HTERT RPE-1 (cell line): ENCODE measurements around the gene TMC6.
"Not testable (repeated sequence)": the region's sequence is repeated elsewhere in the genome, so short reads cannot be mapped to it uniquely, and the experiment has no call there.

ENCODE experiments used
- in situ Hi-C: fragments of 300-500 bp; cut with MboI; formaldehyde crosslinking; loops from 4 replicates; pipeline ENCODE4 v1.14.3; 2020; ENCODE audit warnings: low sequenced_read_pairs

Gene TMC6

DNA sequence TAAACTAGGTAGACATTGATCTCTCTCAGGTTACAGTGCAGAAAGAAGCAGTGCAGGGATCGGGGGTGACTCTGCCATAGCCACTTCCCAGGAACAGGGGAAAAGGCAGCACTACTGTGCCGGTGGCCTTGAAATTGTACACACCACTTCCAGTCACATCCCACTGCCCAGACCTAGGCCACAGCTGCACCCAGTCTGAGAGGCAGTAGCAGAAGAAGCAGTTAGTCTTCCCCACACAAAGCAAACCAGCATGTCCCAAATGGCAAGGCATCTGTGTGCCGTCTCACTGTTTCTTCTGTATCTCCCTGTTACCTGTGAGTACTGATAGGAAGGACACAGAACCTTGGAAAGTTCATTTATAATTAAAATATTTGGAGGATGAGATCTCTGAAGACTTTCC is 47.0 kb downstream of the TMC6 start:
- in situ Hi-C loops, result no loop called here

DNA sequence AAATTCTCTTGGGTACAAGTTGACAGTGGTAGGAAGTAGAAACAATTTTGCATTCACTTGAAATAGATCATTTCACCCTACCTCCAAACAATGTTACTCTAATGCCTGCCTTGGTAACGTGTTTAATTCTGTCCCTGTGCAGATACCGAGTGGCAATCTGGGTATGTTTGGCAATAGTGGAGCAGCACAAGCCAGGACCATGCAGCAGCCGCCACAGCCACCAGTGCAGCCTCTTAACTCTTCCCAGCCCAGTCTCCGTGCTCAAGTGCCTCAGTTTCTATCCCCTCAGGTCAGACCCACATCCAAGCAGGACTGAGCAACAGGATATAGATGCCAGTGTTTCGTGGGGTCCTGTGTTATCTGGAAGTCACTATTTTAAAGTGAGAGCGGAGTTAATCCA is 49.3 kb downstream of the TMC6 start:
- in situ Hi-C loops, result no loop called here

DNA sequence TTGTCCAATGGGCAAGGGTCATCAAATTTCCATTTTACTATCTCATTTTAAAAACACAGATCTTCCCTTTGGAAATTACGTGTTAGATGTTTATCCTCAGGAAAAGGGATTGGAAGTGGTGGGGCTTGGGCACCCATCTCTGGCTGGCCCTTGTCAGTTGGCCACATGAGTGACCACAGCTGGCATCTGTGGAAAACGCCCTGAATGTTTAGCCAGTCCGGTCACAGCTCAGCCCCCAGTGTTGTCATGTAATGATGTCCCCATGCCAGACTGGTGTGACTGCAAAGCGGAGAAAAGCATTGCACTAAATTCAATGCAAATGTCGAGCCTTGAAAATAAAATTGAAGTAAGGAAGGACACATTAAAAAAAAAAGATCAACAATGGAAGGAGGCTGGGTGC is 53.0 kb downstream of the TMC6 start:
- in situ Hi-C loops, result no loop called here

DNA sequence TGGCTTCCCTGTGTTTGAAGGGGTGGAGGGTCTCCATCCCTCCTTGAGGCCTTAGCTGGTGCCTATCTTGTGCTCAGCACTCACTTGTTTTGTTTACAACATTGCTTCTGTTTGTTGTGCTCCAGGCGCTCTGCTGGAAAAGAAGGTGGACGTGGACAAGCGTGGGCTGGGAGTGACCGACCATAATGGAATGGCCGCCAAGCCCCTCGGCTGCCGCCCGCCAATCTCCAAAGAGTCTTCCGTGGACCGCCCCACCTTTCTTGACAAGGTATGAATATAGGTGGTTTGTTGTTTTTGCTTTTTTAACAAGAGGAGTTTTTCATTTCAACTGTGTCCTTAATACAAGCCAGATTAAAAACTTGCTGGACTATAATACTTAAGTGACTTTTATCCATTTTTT is 53.5 kb downstream of the TMC6 start:
- in situ Hi-C loops, result no loop called here

DNA sequence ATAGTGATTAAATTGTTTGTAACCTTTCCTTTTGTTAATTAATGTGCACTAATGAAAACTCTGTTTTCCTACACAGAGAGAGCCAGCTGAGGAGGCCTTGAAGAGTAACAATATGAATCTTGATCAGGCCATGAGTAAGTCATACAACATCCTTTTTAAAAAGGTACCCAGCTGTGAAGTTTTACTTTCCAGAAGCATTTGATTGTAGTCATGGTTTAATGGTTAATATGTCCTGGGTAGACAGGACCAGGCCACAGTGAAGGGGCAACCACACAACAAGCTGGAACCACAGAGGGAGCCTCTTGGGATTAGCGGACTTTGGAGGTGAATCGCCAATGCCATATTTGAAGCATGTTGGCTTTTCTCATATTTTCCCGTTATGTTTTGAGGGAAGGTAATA is 55.6 kb downstream of the TMC6 start:
- in situ Hi-C loops, result no loop called here

DNA sequence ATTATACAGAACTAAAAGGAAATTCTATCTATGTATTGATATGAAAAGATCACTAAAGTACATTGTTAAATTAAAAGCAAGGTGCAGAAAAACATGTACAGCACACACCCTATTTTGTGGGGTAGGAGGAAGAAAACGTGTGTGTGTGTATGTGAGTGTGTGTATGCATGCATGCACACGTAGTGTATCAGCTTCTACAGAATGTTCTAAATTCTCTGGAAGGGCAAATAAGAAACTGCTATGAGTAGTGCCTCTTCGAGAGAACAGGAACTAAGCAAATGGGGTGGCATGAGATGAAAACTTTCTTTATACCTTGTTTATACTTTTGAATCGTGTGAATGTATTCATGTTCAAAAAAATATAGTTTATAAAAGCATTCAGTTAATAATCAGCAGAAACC is 58.9 kb downstream of the TMC6 start:
- in situ Hi-C loops, result no loop called here

DNA sequence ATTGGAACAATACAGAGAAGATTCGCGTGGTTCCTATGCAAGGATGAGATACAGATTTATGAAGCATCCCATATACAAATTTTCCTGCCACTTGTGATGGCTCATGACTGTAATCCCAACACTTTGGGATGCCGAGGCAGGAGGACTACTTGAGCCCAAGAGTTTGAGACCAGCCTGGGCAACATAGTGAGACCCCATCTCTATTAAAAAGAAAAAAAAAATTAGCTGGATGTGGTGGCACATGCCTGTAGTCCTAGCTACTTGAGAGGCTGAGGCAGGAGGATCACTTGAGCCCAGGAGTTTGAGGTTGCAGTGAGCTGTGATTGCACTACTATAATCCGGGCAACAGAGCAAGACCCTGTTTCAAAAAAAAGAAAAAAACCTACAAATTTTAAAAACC is 61.6 kb downstream of the TMC6 start:
- in situ Hi-C loops, result not testable (repeated sequence)

DNA sequence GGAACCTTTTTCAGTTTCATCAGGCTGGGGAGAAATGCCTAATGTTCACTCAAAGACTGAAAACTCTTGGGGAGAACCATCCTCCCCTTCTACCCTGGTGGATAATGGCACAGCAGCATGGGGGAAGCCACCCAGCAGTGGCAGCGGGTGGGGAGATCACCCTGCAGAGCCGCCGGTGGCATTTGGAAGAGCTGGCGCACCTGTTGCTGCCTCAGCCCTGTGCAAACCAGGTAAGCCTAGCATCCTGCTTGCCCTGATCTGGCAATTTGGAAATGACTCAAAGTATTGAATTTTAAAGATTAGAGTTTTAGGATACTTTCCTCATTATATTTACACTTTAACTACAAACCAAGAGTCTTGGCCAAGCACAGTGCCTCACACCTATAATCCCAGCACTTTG is 63.8 kb downstream of the TMC6 start:
- in situ Hi-C loops, result no loop called here

DNA sequence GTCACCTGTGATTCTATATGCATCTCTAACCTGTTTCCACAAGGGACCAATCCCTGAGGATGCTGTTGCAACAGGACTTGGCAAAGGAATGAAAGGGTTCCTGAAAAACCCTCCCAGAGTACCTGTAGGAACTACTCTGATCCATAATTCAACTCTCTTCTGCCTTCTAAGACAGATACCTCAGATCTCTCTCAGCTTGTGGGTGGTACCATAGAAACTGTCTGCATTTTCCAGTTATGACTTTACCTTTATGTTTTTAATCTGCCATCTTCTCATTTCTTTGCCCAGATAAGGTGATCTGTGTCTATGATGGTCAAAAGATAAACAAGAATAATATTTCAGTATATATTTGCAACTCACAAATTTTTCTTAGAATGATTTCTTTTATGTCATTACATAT is 65.1 kb downstream of the TMC6 start:
- in situ Hi-C loops, result no loop called here

DNA sequence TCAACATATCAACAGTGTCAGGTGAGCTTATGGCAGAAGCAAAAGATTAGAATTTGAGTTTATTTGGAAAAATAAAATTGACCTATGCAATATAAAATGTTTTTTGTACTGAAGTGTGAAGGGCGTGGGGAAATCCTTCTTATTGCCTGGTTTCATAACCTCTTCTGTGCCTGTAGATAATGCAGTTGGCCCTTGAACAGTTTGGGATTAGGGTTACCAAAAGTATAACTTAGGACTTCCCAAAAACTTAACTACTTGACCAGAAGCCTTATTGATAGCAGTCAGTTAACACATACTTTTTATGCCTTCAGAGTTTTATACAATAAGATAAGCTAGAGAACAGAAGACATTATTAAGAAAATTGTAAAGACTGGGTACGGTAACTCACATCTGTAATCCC is 66.0 kb downstream of the TMC6 start:
- in situ Hi-C loops, result no loop called here
